ENCODE results near the gene CD7.

DNA sequence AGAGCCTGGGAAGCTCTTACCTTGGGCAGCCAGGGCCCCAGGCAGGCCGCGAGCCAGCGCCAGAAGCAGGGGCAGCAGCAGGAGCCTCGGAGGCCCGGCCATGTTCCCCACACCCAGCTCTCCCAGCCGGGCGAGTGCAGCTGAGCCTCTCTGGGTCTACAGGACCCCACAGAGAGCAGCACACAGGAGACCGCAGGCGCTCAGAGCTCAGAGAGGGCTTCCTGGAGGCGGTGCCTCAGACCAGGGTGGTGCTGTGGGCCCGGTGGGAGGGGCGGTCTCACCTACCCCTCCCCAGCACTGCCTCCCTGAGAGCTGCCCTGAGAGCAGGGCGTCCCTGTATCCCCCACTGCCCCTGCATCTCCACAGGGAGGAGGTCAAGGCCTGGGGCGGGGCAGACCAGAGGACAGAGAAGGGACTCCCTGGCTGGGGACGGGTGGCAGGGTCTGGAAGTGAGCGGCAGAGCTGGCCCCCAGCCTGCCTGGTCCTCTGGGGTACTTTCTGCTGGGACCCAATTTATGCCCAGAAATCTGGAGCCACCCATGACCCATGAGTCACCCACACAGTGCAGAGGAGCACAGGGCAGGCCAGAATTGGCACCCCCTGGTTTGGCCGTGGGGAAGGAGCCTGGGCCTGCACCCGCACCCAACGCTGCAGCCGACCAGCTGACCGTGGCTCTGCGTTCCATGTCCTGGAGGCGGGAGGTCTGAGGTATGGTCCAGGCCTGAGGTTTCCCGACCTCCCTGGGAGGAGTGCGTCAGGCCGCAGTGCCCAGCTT, at the start of gene CD7:
- TF ChIP-seq POLR2A (IDR thresholded peaks at IDR 0.05) = no peak
- TF ChIP-seq, protein P1, sequence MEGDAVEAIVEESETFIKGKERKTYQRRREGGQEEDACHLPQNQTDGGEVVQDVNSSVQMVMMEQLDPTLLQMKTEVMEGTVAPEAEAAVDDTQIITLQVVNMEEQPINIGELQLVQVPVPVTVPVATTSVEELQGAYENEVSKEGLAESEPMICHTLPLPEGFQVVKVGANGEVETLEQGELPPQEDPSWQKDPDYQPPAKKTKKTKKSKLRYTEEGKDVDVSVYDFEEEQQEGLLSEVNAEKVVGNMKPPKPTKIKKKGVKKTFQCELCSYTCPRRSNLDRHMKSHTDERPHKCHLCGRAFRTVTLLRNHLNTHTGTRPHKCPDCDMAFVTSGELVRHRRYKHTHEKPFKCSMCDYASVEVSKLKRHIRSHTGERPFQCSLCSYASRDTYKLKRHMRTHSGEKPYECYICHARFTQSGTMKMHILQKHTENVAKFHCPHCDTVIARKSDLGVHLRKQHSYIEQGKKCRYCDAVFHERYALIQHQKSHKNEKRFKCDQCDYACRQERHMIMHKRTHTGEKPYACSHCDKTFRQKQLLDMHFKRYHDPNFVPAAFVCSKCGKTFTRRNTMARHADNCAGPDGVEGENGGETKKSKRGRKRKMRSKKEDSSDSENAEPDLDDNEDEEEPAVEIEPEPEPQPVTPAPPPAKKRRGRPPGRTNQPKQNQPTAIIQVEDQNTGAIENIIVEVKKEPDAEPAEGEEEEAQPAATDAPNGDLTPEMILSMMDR (IDR thresholded peaks at IDR 0.05) = no peak

Measured in thyroid gland (tissue), 4 donors.